ENCODE measurements around the gene LRBA. TPM values are rescaled to one million over a fixed set of nuclear protein-coding genes. Genes with fewer than 3 reads are reported as not detected.

LRBA gene
- total RNA-seq, 1 experiment from 2014 or later = 55.3 TPM

- no peak overlapping the region for H3K56ac ChIP-seq (ENCODE audit: insufficient read length, low read depth, low read length)
- H2AK5ac ChIP-seq (ENCODE audit: insufficient read length, low read length) = no peak overlapping the region
- no peaks in the 10 kb centered on the region for H3K27me3 ChIP-seq (ENCODE audit: insufficient read depth, low read length)
- H4K8ac ChIP-seq (replicated peaks; ENCODE audit: insufficient read length, low read depth, low read length) = no peak overlapping the region
- H4K91ac ChIP-seq (ENCODE audit: insufficient read length, low read depth, low read length) = no peak overlapping the region
- no peak overlapping the region for H4K5ac ChIP-seq (ENCODE audit: insufficient read length, low read depth, low read length)
- H3K4me2 ChIP-seq (ENCODE audit: insufficient read depth, insufficient read length, low read length) = no peak overlapping the region
- no peak overlapping the region for H2BK120ac ChIP-seq (ENCODE audit: low read depth, low read length, poor library complexity, severe bottlenecking)
- H3K9me3 Mint-ChIP-seq = no peaks in the 10 kb centered on the region
- H3K18ac ChIP-seq (ENCODE audit: insufficient read length, low read depth, low read length) = no peak overlapping the region
- H3K9me3 ChIP-seq (ENCODE audit: control insufficient read depth, low read depth, low read length) = no peaks in the 10 kb centered on the region
- no peak overlapping the region for H3K9ac ChIP-seq (ENCODE audit: extremely low read depth, insufficient read length, low read length)
- H2BK20ac ChIP-seq (ENCODE audit: low read depth, low read length, poor library complexity, severe bottlenecking) = no peak overlapping the region
- no peaks in the 10 kb centered on the region for H3K79me2 ChIP-seq (ENCODE audit: insufficient read depth, low read length)
- no peak overlapping the region for H3T11ph ChIP-seq (ENCODE audit: low read length)
- no CpG with 5 or more reads among the region's 4 CpGs for WGBS (ENCODE audit: extremely low coverage, insufficient read length, low lambda C conversion rate)
- no peak overlapping the region for H3K27ac Mint-ChIP-seq
- H3K4ac ChIP-seq (ENCODE audit: low read depth, low read length) = no peak overlapping the region
- H3K14ac ChIP-seq (ENCODE audit: insufficient read depth, low read length) = no peak overlapping the region
- H2BK5ac ChIP-seq (ENCODE audit: insufficient read length, low read length) = no peak overlapping the region
- H3K79me1 ChIP-seq (ENCODE audit: insufficient read depth, low read depth, low read length, poor library complexity, severe bottlenecking) = no peaks in the 10 kb centered on the region
- no peak overlapping the region for H3K23ac ChIP-seq (ENCODE audit: insufficient read length, low read depth, low read length)
- no peaks in the 10 kb centered on the region for H4K20me1 ChIP-seq (ENCODE audit: control insufficient read depth, insufficient read depth, insufficient read length)
- no peak overlapping the region for H2AFZ ChIP-seq (ENCODE audit: low read length)
- H3K4me1 Mint-ChIP-seq = no peaks in the 10 kb centered on the region
- no peak overlapping the region for H2BK12ac ChIP-seq (ENCODE audit: insufficient read length, low read depth, low read length)
- no peak for DNase-seq
- no peaks in the 10 kb centered on the region for H3K36me3 Mint-ChIP-seq (ENCODE audit: insufficient read depth in 1 of 3, low read depth in 3 of 3)
- no peak overlapping the region for H3K4me3 Mint-ChIP-seq
- no peak overlapping the region for H3K27ac ChIP-seq (ENCODE audit: insufficient read length, low read depth, low read length)
- no peaks in the 10 kb centered on the region for H3K4me1 ChIP-seq (ENCODE audit: insufficient read depth, low read length)
- no peak for TF ChIP-seq CTCF (conservative IDR thresholded peaks at IDR 0.05)
- no peaks in the 10 kb centered on the region for H3K27me3 Mint-ChIP-seq (ENCODE audit: low read depth)
- no peaks in the 10 kb centered on the region for H3K23me2 ChIP-seq (ENCODE audit: insufficient read length, low read depth, low read length, poor library complexity, severe bottlenecking)
- no peak overlapping the region for H2BK15ac ChIP-seq (ENCODE audit: low read depth, low read length)
These were observed 532.5 kb downstream of the LRBA start for GRCh38 chr4:150482581-150482980.
